GM12878 (cell line): ENCODE measurements around the gene ARL9. TPM values are rescaled to one million over a fixed set of nuclear protein-coding genes. Genes with fewer than 3 reads are reported as not detected.

Experiments
- ATAC-seq: fragments of 200-7000 bp; cut with Tn5 transposase; 3 replicates; pipeline ENCODE4 v1.9.1; 2020; ENCODE audit warnings: mild to moderate bottlenecking, moderate library complexity
- BruUV-seq: library from RNA; stranded (reverse); fragments of 400-500 nt; replicated peaks from 2 replicates; lab custom pipeline; 2021; lab: Mats Ljungman, UMichigan
- CTCF ChIA-PET: fragments of 300-600 bp; sonication (Branson Sonifier 250); formaldehyde crosslinking; extraction: SDS; loops from one replicate; lab custom pipeline; 2021; ENCODE audit warnings: inconsistent platforms; lab: Yijun Ruan, JAX
- POLR2A ChIA-PET: fragments of 350-600 bp; formaldehyde crosslinking; extraction: SDS; loops from one replicate; lab custom pipeline; 2021; ENCODE audit warnings: inconsistent platforms; lab: Charles Lee
- RAD21 ChIA-PET: fragments of 300-600 bp; sonication (Branson Sonifier 250); formaldehyde crosslinking; loops from one replicate; lab custom pipeline; 2023; ENCODE audit warnings: antibody characterized with exemption; ENCODE audit not compliant: unreplicated experiment; lab: Charles Lee
- SMC1A ChIA-PET: fragments of 300-600 bp; sonication (Branson Sonifier 250); formaldehyde crosslinking; loops from one replicate; lab custom pipeline; 2023; ENCODE audit not compliant: unreplicated experiment, uncharacterized antibody; lab: Charles Lee
- DNase-seq: peaks from one replicate; pipeline ENCODE4 v3.0.0-alpha.2; 2011; ENCODE audit warnings: low read depth, low spot score
- FAIRE-seq: peaks from 3 replicates; lab custom pipeline; 2011; peaks lifted over from hg19 to GRCh38; lab: Jason Lieb, UNC
- H2AFZ ChIP-seq: 2 replicates; pipeline ENCODE4 v1.6.0; 2011; ENCODE audit warnings: low read depth, low read length, control low read depth; ENCODE audit not compliant: control insufficient read depth
- H3K27ac ChIP-seq: 2 replicates; pipeline ENCODE4 v1.5.1; 2011; ENCODE audit warnings: control low read depth; ENCODE audit not compliant: control insufficient read depth, insufficient read depth
- H3K27me3 ChIP-seq, 2 experiments: replicated peaks in 1 of 2; 2 replicates each; pipeline versions ENCODE4 v1.6.0 to v1.6.1; 2011; ENCODE audit warnings: low read length in 1 of 2; ENCODE audit not compliant: control insufficient read depth in 2 of 2, insufficient read depth in 2 of 2
- H3K36me3 ChIP-seq, 2 experiments: 2 replicates each; pipeline ENCODE4 v1.5.1; 2011; ENCODE audit warnings: low read length in 1 of 2; ENCODE audit not compliant: control insufficient read depth in 2 of 2, insufficient read depth in 2 of 2
- H3K4me1 ChIP-seq: 2 replicates; pipeline ENCODE4 v1.6.1; 2011; ENCODE audit warnings: mild to moderate bottlenecking, low read length, moderate library complexity, mixed read lengths; ENCODE audit not compliant: control insufficient read depth, insufficient read depth
- H3K4me2 ChIP-seq: 2 replicates; pipeline ENCODE4 v1.6.0; 2011; ENCODE audit warnings: control low read depth; ENCODE audit not compliant: control insufficient read depth, insufficient read depth
- H3K4me3 ChIP-seq: fragments of 200-600 bp; sonication (generic); 2 replicates; pipeline ENCODE4 v1.5.1; 2016
- H3K79me2 ChIP-seq: 2 replicates; pipeline ENCODE4 v1.6.0; 2011; ENCODE audit warnings: low read length; ENCODE audit not compliant: control insufficient read depth, insufficient read depth
- H3K9ac ChIP-seq: 2 replicates; pipeline ENCODE4 v1.8.0; 2011; ENCODE audit warnings: low read length, control low read depth, mixed read lengths; ENCODE audit not compliant: control insufficient read depth, insufficient read depth
- H3K9me3 ChIP-seq: replicated peaks from 3 replicates; pipeline ENCODE4 v1.5.1; 2011; ENCODE audit warnings: mild to moderate bottlenecking, low read length; ENCODE audit not compliant: control insufficient read depth, insufficient read depth
- H4K20me1 ChIP-seq: 2 replicates; pipeline ENCODE4 v1.6.0; 2011; ENCODE audit not compliant: control insufficient read depth, insufficient read depth
- CBFB ChIP-seq: IDR thresholded peaks from 2 replicates; pipeline ENCODE4 v1.6.1; 2016; ENCODE audit warnings: antibody characterized with exemption, low read depth
- MTA3 ChIP-seq: IDR thresholded peaks from 2 replicates; pipeline ENCODE4 v1.6.1; 2012; ENCODE audit warnings: low read length, inconsistent platforms, borderline replicate concordance
- ZSCAN29 ChIP-seq: fragments of 450-650 bp; IDR thresholded peaks from 2 replicates; pipeline ENCODE4 v1.6.1; 2017; ENCODE audit warnings: mild to moderate bottlenecking, moderate library complexity
- WGBS: methylation state at CpG from one replicate; pipeline ENCODE4 v1.1.6; 2016; ENCODE audit warnings: low lambda C conversion rate; ENCODE audit not compliant: insufficient replicate concordance, insufficient coverage; ENCODE audit errors: missing lambda C conversion rate; 5-methylcytosine and 5-hydroxymethylcytosine counted together
- in situ Hi-C: fragments of 300-500 bp; cut with MboI; formaldehyde crosslinking; loops from 9 replicates; pipeline ENCODE4 v1.14.3; 2018; ENCODE audit warnings: mixed read lengths
- intact Hi-C: fragments of 100-400 bp; cut with micrococcal nuclease; formaldehyde crosslinking; loops from one replicate; pipeline ENCODE4 v1.14.2; 2022; ENCODE audit not compliant: unreplicated experiment
- polyA plus RNA-seq, 11 experiments: library from polyadenylated mRNA; depleted of rRNA in 4 of 11; unstranded in 6 of 11; stranded (reverse) in 5 of 11; fragments of >200 nt; fragmentation: Nextera tagmentation in 4 of 11; fragmentation: Illumina TruSeq in 1 of 11; extraction: Ambion mirVana in 4 of 11; extraction: Trizol in 1 of 11; gene quantifications; 1 replicate in 1 of 11; 2 replicates in 10 of 11; pipeline versions ENCODE4 v1.2.1 to v1.2.3, GENCODE V29; 2011 to 2016; ENCODE audit warnings: inconsistent platforms in 2 of 11, missing spikeins in 2 of 11, low read depth in 1 of 11
- total RNA-seq, 4 experiments: library from RNA; depleted of rRNA in 3 of 4; stranded (reverse); fragments of >200 nt in 3 of 4; fragmentation: Illumina TruSeq in 1 of 4; extraction: Trizol in 1 of 4; gene quantifications; 2 replicates each; pipeline versions ENCODE4 v1.2.1 to v1.2.3, GENCODE V29; 2013 to 2021
- TF ChIP-seq, protein P1 (sequence below): fragments of 450-650 bp; IDR thresholded peaks from 2 replicates; pipeline ENCODE4 v1.6.1; 2017; ENCODE audit warnings: mild to moderate bottlenecking, low read depth, inconsistent platforms; ENCODE audit not compliant: poor library complexity, severe bottlenecking
- TF ChIP-seq, protein P2 (sequence below): IDR thresholded peaks from 2 replicates; pipeline ENCODE4 v1.6.1; 2011; ENCODE audit warnings: low read depth, low read length, improper control_type of control experiment, borderline replicate concordance
- TF ChIP-seq, protein P3 (sequence below): fragments of 450-650 bp; formaldehyde crosslinking; IDR thresholded peaks from 2 replicates; pipeline ENCODE4 v1.4.0; 2022; ENCODE audit warnings: mild to moderate bottlenecking, moderate library complexity
- TF ChIP-seq, protein P4 (sequence below): IDR thresholded peaks from 2 replicates; pipeline ENCODE4 v1.6.1; 2011; ENCODE audit warnings: mild to moderate bottlenecking, low read depth, low read length, moderate library complexity; ENCODE audit not compliant: insufficient replicate concordance

ARL9 gene
- total and polyA plus RNA-seq, 10 of the 15 experiments (the other 5 are each of a cell fraction or from before 2014, with no cell fraction given), result not detected

DNA sequence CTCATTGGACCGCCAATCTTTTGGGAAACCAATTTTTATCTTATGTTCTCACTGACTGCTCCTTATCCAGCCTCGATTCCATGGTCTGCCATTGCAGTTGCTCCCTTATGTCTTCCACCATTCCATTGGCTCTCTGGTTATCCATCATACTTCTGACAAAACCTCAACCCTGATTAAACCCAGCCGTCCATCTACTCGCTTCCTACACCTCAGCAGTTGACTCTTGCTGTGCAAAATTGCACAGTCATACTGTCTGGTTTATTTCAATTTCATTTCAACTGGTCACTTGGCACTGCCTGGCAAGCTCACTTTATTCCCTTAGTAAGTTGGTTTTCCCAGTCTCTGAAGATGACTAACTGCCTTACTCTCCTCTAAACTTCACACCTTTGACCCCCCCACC is 26.2 kb downstream of the ARL9 start (continued):
- TF ChIP-seq, protein P1, sequence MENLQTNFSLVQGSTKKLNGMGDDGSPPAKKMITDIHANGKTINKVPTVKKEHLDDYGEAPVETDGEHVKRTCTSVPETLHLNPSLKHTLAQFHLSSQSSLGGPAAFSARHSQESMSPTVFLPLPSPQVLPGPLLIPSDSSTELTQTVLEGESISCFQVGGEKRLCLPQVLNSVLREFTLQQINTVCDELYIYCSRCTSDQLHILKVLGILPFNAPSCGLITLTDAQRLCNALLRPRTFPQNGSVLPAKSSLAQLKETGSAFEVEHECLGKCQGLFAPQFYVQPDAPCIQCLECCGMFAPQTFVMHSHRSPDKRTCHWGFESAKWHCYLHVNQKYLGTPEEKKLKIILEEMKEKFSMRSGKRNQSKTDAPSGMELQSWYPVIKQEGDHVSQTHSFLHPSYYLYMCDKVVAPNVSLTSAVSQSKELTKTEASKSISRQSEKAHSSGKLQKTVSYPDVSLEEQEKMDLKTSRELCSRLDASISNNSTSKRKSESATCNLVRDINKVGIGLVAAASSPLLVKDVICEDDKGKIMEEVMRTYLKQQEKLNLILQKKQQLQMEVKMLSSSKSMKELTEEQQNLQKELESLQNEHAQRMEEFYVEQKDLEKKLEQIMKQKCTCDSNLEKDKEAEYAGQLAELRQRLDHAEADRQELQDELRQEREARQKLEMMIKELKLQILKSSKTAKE, result no peak
- TF ChIP-seq ZSCAN29 (no peak), CBFB (no peak), MTA3 (no peak)
- TF ChIP-seq, protein P2, sequence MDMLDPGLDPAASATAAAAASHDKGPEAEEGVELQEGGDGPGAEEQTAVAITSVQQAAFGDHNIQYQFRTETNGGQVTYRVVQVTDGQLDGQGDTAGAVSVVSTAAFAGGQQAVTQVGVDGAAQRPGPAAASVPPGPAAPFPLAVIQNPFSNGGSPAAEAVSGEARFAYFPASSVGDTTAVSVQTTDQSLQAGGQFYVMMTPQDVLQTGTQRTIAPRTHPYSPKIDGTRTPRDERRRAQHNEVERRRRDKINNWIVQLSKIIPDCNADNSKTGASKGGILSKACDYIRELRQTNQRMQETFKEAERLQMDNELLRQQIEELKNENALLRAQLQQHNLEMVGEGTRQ, result no peak

DNA sequence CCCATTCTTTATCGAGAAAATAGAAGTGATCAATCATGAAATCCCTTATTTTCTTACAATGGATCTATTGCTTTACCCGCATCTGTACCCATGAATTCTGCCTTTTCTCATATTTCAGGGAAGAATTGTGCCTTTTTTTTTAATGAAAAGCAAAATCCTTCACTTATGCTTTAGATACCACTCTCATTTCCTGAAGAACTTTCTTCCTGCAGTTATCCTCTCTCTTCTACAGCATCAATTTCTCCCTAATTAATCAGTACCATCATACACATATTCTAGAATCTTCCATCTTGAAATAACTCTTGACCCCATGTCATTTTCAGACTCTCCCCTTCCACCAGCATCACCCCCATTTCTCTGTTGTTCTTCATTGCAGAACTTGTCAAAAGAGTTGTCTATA is 26.6 kb downstream of the ARL9 start:
- 77% methylated on average over 2 of the region's 2 CpGs for WGBS
- H3K4me2 ChIP-seq, result no peak overlapping the region
- no peak overlapping the region for H3K4me3 ChIP-seq
- FAIRE-seq (no peak), DNase-seq (no peak), ATAC-seq (no peak)
- intact Hi-C loops, result no loop called here
- no TSS peak for BruUV-seq
- no peaks in the 10 kb centered on the region for H4K20me1 ChIP-seq
- H3K27me3 ChIP-seq, result peaks cover 0 to 14% of the 10 kb centered on the region in 2 experiments
- H2AFZ ChIP-seq, result no peak overlapping the region
- H3K36me3 ChIP-seq, result no peaks in the 10 kb centered on the region
- in situ Hi-C loops, result no loop called here
- no peaks in the 10 kb centered on the region; the same call in 2 of the 3 replicates for H3K9me3 ChIP-seq
- H3K4me1 ChIP-seq, result no peaks in the 10 kb centered on the region
- H3K79me2 ChIP-seq, result no peaks in the 10 kb centered on the region
- TF ChIP-seq, protein P3, sequence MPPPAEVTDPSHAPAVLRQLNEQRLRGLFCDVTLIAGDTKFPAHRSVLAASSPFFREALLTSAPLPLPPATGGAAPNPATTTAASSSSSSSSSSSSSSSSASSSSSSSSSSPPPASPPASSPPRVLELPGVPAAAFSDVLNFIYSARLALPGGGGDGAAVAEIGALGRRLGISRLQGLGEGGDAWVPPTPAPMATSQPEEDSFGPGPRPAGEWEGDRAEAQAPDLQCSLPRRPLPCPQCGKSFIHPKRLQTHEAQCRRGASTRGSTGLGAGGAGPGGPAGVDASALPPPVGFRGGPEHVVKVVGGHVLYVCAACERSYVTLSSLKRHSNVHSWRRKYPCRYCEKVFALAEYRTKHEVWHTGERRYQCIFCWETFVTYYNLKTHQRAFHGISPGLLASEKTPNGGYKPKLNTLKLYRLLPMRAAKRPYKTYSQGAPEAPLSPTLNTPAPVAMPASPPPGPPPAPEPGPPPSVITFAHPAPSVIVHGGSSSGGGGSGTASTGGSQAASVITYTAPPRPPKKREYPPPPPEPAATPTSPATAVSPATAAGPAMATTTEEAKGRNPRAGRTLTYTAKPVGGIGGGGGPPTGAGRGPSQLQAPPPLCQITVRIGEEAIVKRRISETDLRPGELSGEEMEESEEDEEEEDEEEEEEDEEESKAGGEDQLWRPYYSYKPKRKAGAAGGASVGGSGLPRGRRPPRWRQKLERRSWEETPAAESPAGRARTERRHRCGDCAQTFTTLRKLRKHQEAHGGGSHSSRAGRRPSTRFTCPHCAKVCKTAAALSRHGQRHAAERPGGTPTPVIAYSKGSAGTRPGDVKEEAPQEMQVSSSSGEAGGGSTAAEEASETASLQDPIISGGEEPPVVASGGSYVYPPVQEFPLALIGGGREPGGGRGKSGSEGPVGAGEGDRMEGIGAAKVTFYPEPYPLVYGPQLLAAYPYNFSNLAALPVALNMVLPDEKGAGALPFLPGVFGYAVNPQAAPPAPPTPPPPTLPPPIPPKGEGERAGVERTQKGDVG (CRISPR knock-in tag), result no peak
- TF ChIP-seq, protein P4, sequence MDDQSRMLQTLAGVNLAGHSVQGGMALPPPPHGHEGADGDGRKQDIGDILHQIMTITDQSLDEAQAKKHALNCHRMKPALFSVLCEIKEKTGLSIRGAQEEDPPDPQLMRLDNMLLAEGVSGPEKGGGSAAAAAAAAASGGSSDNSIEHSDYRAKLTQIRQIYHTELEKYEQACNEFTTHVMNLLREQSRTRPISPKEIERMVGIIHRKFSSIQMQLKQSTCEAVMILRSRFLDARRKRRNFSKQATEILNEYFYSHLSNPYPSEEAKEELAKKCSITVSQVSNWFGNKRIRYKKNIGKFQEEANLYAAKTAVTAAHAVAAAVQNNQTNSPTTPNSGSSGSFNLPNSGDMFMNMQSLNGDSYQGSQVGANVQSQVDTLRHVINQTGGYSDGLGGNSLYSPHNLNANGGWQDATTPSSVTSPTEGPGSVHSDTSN, result no peak
- H3K9ac ChIP-seq, result no peak overlapping the region
- H3K27ac ChIP-seq, result no peak overlapping the region
- ChIA-PET SMC1A (no interaction called here), CTCF (interaction anchor here (1.4 kb wide), 1 partner anchor 12 kb away, joined by 3 read pairs; no protein-coding TSS in a partner anchor), POLR2A (no interaction called here), RAD21 (no interaction called here)
